H1 (cell line): Measurements from ENCODE around the gene PRSS3. TPM values are rescaled to one million over a fixed set of nuclear protein-coding genes. Genes with fewer than 3 reads are reported as not detected.

Source experiments
- CTCF ChIA-PET: fragments of 300-600 bp; sonication (Branson Sonifier 250); formaldehyde crosslinking; loops from one replicate; lab custom pipeline; 2021; ENCODE audit not compliant: partially characterized antibody; lab: Charles Lee
- POLR2A ChIA-PET: fragments of 300-600 bp; sonication (Branson Sonifier 250); formaldehyde crosslinking; loops from one replicate; lab custom pipeline; 2021; ENCODE audit warnings: inconsistent platforms; ENCODE audit not compliant: partially characterized antibody; lab: Charles Lee
- DNase-seq, 2 experiments: peaks; one replicate each; pipeline versions ENCODE4 v3.0.0 to v3.0.0-alpha.2; 2010 to 2022; ENCODE audit warnings: low spot score in 2 of 2, low read depth in 1 of 2, mixed read lengths in 1 of 2
- FAIRE-seq: peaks from 2 replicates; lab custom pipeline; 2011; peaks lifted over from hg19 to GRCh38; lab: Jason Lieb, UNC
- H2AFZ ChIP-seq: 2 replicates; pipeline ENCODE4 v1.8.1; 2012; ENCODE audit warnings: low read length, inconsistent platforms
- H2AK5ac ChIP-seq: 2 replicates; pipeline ENCODE4 v1.6.1; 2013; ENCODE audit warnings: low read depth, low read length
- H2BK120ac ChIP-seq: replicated peaks from 2 replicates; pipeline ENCODE3; 2013; ENCODE audit warnings: low read depth, low read length, inconsistent platforms
- H2BK12ac ChIP-seq: 2 replicates; pipeline ENCODE4 v1.6.1; 2013; ENCODE audit warnings: low read depth, low read length
- H2BK15ac ChIP-seq: 2 replicates; pipeline ENCODE4 v1.6.1; 2013; ENCODE audit warnings: low read length
- H2BK20ac ChIP-seq: 2 replicates; pipeline ENCODE4 v1.6.1; 2013; ENCODE audit warnings: low read length
- H2BK5ac ChIP-seq: 2 replicates; pipeline ENCODE4 v1.6.1; 2013; ENCODE audit warnings: low read depth, low read length
- H3K14ac ChIP-seq: 2 replicates; pipeline ENCODE4 v1.6.1; 2013; ENCODE audit warnings: inconsistent platforms; ENCODE audit not compliant: insufficient read length
- H3K18ac ChIP-seq: 2 replicates; pipeline ENCODE4 v1.6.1; 2013; ENCODE audit warnings: low read length; ENCODE audit errors: extremely low read depth
- H3K23ac ChIP-seq: 2 replicates; pipeline ENCODE4 v1.6.1; 2013; ENCODE audit warnings: inconsistent platforms; ENCODE audit not compliant: insufficient read length
- H3K23me2 ChIP-seq: 2 replicates; pipeline ENCODE4 v1.6.1; 2013; ENCODE audit warnings: low read depth, low read length
- H3K27ac ChIP-seq: 2 replicates; pipeline ENCODE4 v1.6.1; 2011; ENCODE audit warnings: low read depth, low read length, inconsistent platforms
- H3K27me3 ChIP-seq, 4 experiments: replicated peaks in 1 of 4; 1 replicate in 1 of 4; 2 replicates in 3 of 4; pipeline versions ENCODE4 v1.6.1 to v1.8.1; 2011 to 2013; ENCODE audit warnings: low read length in 3 of 4, mild to moderate bottlenecking in 3 of 4, inconsistent platforms in 2 of 4, mixed read lengths in 2 of 4, moderate library complexity in 1 of 4; ENCODE audit not compliant: control insufficient read depth in 3 of 4, insufficient read depth in 3 of 4; ENCODE audit errors: extremely low read depth in 1 of 4
- H3K36me3 ChIP-seq, 4 experiments: 2 replicates each; pipeline versions ENCODE4 v1.6.1 to v1.8.1; 2011 to 2013; ENCODE audit warnings: mild to moderate bottlenecking in 4 of 4, low read length in 3 of 4, moderate library complexity in 2 of 4, control low read depth in 1 of 4, inconsistent platforms in 1 of 4; ENCODE audit not compliant: insufficient read depth in 4 of 4, control insufficient read depth in 2 of 4
- H3K4ac ChIP-seq: replicated peaks from 2 replicates; pipeline ENCODE3; 2013; ENCODE audit warnings: low read length, low read depth, mixed read lengths, inconsistent platforms; ENCODE audit not compliant: insufficient read length
- H3K4me1 ChIP-seq, 4 experiments: replicated peaks in 1 of 4; 1 replicate in 1 of 4; 2 replicates in 3 of 4; pipeline versions ENCODE4 v1.6.1 to v1.8.1; 2011 to 2013; ENCODE audit warnings: low read length in 3 of 4, inconsistent platforms in 2 of 4, mixed read lengths in 1 of 4; ENCODE audit not compliant: insufficient read depth in 4 of 4, control insufficient read depth in 3 of 4
- H3K4me2 ChIP-seq, 2 experiments: 2 replicates each; pipeline versions ENCODE4 v1.6.1 to v1.8.1; 2011 to 2013; ENCODE audit warnings: low read depth in 2 of 2, low read length in 2 of 2, control low read depth in 1 of 2, inconsistent platforms in 1 of 2, mild to moderate bottlenecking in 1 of 2; ENCODE audit not compliant: insufficient read depth in 1 of 2
- H3K4me3 ChIP-seq, 4 experiments: fragments of 200-600, 300-600 bp in 1 of 4; sonication (generic), shearing (Covaris generic), sonication (Bioruptor Twin) in 1 of 4; 2 replicates each; pipeline versions ENCODE4 v1.5.1 to v1.8.1; 2011 to 2016; ENCODE audit warnings: low read length in 4 of 4, low read depth in 3 of 4, control low read depth in 2 of 4, inconsistent platforms in 2 of 4, mild to moderate bottlenecking in 2 of 4, mixed read lengths in 1 of 4, moderate library complexity in 1 of 4; ENCODE audit not compliant: insufficient read depth in 2 of 4; ENCODE audit errors: extremely low read depth in 1 of 4
- H3K56ac ChIP-seq: replicated peaks from 2 replicates; pipeline ENCODE3; 2013; ENCODE audit warnings: low read depth, mild to moderate bottlenecking, mixed read lengths, low read length, inconsistent platforms; ENCODE audit not compliant: insufficient read length
- H3K79me1 ChIP-seq: 2 replicates; pipeline ENCODE4 v1.6.1; 2013; ENCODE audit warnings: low read depth, low read length, control low read depth
- H3K79me2 ChIP-seq, 2 experiments: 2 replicates each; pipeline versions ENCODE4 v1.6.1 to v1.8.1; 2012 to 2013; ENCODE audit warnings: low read length in 2 of 2, mild to moderate bottlenecking in 2 of 2, inconsistent platforms in 1 of 2; ENCODE audit not compliant: insufficient read depth in 2 of 2, control insufficient read depth in 1 of 2
- H3K9ac ChIP-seq, 4 experiments: replicated peaks in 1 of 4; 1 replicate in 1 of 4; 2 replicates in 3 of 4; pipeline versions ENCODE4 v1.6.1 to v1.8.1; 2011 to 2013; ENCODE audit warnings: low read depth in 3 of 4, low read length in 3 of 4, control low read depth in 2 of 4, mild to moderate bottlenecking in 2 of 4, moderate library complexity in 2 of 4, inconsistent platforms in 1 of 4; ENCODE audit errors: extremely low read depth in 1 of 4
- H3K9me3 ChIP-seq, 2 experiments: 2 replicates each; pipeline versions ENCODE4 v1.6.1 to v1.8.1; 2012 to 2013; ENCODE audit warnings: mild to moderate bottlenecking in 2 of 2, moderate library complexity in 2 of 2, control low read depth in 1 of 2, inconsistent platforms in 1 of 2, low read depth in 1 of 2, low read length in 1 of 2, mixed read lengths in 1 of 2; ENCODE audit not compliant: insufficient read depth in 2 of 2
- H4K20me1 ChIP-seq, 2 experiments: replicated peaks in 1 of 2; 2 replicates each; pipeline versions ENCODE3 to v1.8.1; 2011 to 2013; ENCODE audit warnings: inconsistent platforms in 2 of 2, low read length in 2 of 2, mild to moderate bottlenecking in 1 of 2; ENCODE audit not compliant: insufficient read depth in 2 of 2, control insufficient read depth in 1 of 2
- H4K5ac ChIP-seq: 2 replicates; pipeline ENCODE4 v1.6.1; 2013; ENCODE audit warnings: low read length, low read depth, mixed read lengths, inconsistent platforms; ENCODE audit not compliant: insufficient read length
- H4K8ac ChIP-seq: 2 replicates; pipeline ENCODE4 v1.8.0; 2013; ENCODE audit warnings: mild to moderate bottlenecking, moderate library complexity, low read length, inconsistent platforms; ENCODE audit not compliant: insufficient read depth; ENCODE audit errors: extremely low read depth
- H4K91ac ChIP-seq: replicated peaks from 2 replicates; pipeline ENCODE3; 2013; ENCODE audit warnings: low read length, mixed read lengths, inconsistent platforms; ENCODE audit not compliant: insufficient read length
- ASH2L ChIP-seq: fragments of 200-600, 300-600 bp; sonication (generic); IDR thresholded peaks from one replicate; pipeline ENCODE4 v1.7.1; 2017; ENCODE audit warnings: low read length
- BCL11A ChIP-seq, 2 experiments: IDR thresholded peaks; one replicate each; pipeline ENCODE4 v1.6.1; 2011; ENCODE audit warnings: low read depth in 2 of 2, low read length in 2 of 2, mild to moderate bottlenecking in 2 of 2
- CEBPB ChIP-seq: IDR thresholded peaks from 2 replicates; pipeline ENCODE4 v1.6.1; 2012; ENCODE audit warnings: low read depth, low read length
- JUND ChIP-seq: IDR thresholded peaks from 2 replicates; pipeline ENCODE4 v1.6.1; 2011; ENCODE audit warnings: mild to moderate bottlenecking, improper control_type of control experiment, low read length
- KDM5A ChIP-seq: fragments of 200-600 bp; IDR thresholded peaks from 2 replicates; pipeline ENCODE4 v1.7.1; 2012; ENCODE audit warnings: mild to moderate bottlenecking, low read length, inconsistent platforms, mixed read lengths
- MAFK ChIP-seq: IDR thresholded peaks from 2 replicates; pipeline ENCODE4 v1.6.1; 2012; ENCODE audit warnings: low read depth, mild to moderate bottlenecking, improper control_type of control experiment, low read length
- NANOG ChIP-seq: IDR thresholded peaks from 2 replicates; pipeline ENCODE4 v1.6.1; 2011; ENCODE audit warnings: low read length, low read depth, mild to moderate bottlenecking, inconsistent platforms; ENCODE audit not compliant: insufficient read depth, poor library complexity, severe bottlenecking
- POLR2A ChIP-seq, 2 experiments: IDR thresholded peaks; 1 replicate in 1 of 2; 2 replicates in 1 of 2; pipeline ENCODE4 v1.6.1; 2011; ENCODE audit warnings: low read depth in 2 of 2, low read length in 2 of 2, mild to moderate bottlenecking in 2 of 2; ENCODE audit errors: control extremely low read depth in 1 of 2
- POU5F1 ChIP-seq: IDR thresholded peaks from 2 replicates; pipeline ENCODE4 v1.6.1; 2011; ENCODE audit warnings: low read depth, mild to moderate bottlenecking, low read length, moderate library complexity
- SIN3A ChIP-seq, 2 experiments: IDR thresholded peaks in 1 of 2; conservative IDR thresholded peaks in 1 of 2; 2 replicates each; pipeline ENCODE4 v1.6.1; 2011 to 2012; ENCODE audit warnings: low read length in 2 of 2, improper control_type of control experiment in 1 of 2, low read depth in 1 of 2, mild to moderate bottlenecking in 1 of 2
- SIX5 ChIP-seq: IDR thresholded peaks from 2 replicates; pipeline ENCODE4 v1.6.1; 2011; ENCODE audit warnings: mild to moderate bottlenecking, low read depth, low read length
- SP2 ChIP-seq: IDR thresholded peaks from 2 replicates; pipeline ENCODE4 v1.6.1; 2012; ENCODE audit warnings: mild to moderate bottlenecking, low read length, inconsistent platforms
- SRF ChIP-seq: IDR thresholded peaks from 2 replicates; pipeline ENCODE4 v1.6.1; 2011; ENCODE audit warnings: mild to moderate bottlenecking, low read depth, low read length, moderate library complexity
- TEAD4 ChIP-seq: IDR thresholded peaks from 2 replicates; pipeline ENCODE4 v1.6.1; 2012; ENCODE audit warnings: low read depth, low read length, inconsistent platforms, mixed read lengths
- WGBS, 2 experiments: shearing (Covaris generic) in 1 of 2; methylation state at CpG; one replicate each; pipeline versions ENCODE4 v1.1.6 to v1.1.7; 2013 to 2015; ENCODE audit warnings: low lambda C conversion rate in 2 of 2, mixed read lengths in 2 of 2, inconsistent platforms in 1 of 2, low coverage in 1 of 2, missing lambda C conversion rate in 1 of 2; ENCODE audit not compliant: insufficient replicate concordance in 2 of 2, insufficient coverage in 1 of 2, insufficient read length in 1 of 2; ENCODE audit errors: extremely low coverage in 1 of 2, missing lambda C conversion rate in 1 of 2; 5-methylcytosine and 5-hydroxymethylcytosine counted together
- polyA plus RNA-seq, 7 experiments: library from polyadenylated mRNA; depleted of rRNA in 3 of 7; stranded (reverse) in 5 of 7; unstranded in 2 of 7; fragments of >200 nt in 5 of 7; fragments of 200-250 nt in 2 of 7; gene quantifications; 1 replicate in 5 of 7; 2 replicates in 1 of 7; 4 replicates in 1 of 7; pipeline versions ENCODE4 v1.2.1 to v1.2.3, GENCODE V29; 2011 to 2013; ENCODE audit warnings: missing spikeins in 2 of 7, mixed read lengths in 2 of 7
- total RNA-seq: library from RNA; stranded (reverse); fragmentation: NEBNext Ultra II Directional; extraction: Animal tissue kit (Norgen Biotek cat#: 25700); gene quantifications from 2 replicates; pipeline ENCODE4 v1.2.1, GENCODE V29; 2021
- TF ChIP-seq, protein P1 (sequence below): IDR thresholded peaks from 2 replicates; pipeline ENCODE4 v1.6.1; 2011; ENCODE audit warnings: low read length, improper control_type of control experiment

The PRSS3 gene
- total and polyA plus RNA-seq, 2 of the 8 experiments (the other 6 are each of a cell fraction or from before 2014, with no cell fraction given): 0.12 TPM; not detected in 1

DNA sequence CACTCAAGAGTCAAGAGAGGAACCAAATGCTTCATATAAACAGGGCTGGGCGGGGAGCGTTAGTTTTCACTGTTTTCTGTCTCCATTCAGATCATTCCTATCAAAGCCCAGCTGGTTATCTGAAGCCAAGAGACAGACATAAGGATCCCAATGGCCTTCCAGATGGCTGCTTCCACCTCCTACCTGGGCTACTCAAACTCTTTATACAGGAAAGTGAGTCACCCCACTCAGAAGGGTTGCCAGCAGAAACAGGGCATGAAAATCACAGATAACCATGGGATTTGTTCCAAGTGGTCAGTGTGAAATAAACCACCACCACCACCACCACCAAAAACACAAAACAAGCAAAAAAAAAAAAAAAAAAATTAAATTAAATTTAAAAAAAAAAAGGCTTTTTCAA is 5.5 kb downstream of the PRSS3 start:
- 82% methylated on average over 2 of the region's 2 CpGs; no CpG with 5 or more reads in 1 of the 2 experiments for WGBS, 2 experiments
- no peaks in the 10 kb centered on the region for H3K23me2 ChIP-seq
- no peak overlapping the region for H2BK12ac ChIP-seq
- H2BK15ac ChIP-seq: no peak overlapping the region
- H3K79me2 ChIP-seq: no peaks in the 10 kb centered on the region
- no peaks in the 10 kb centered on the region for H3K79me1 ChIP-seq
- H2AFZ ChIP-seq: no peak overlapping the region
- H4K91ac ChIP-seq: no peak overlapping the region
- H3K14ac ChIP-seq: no peak overlapping the region
- H3K9me3 ChIP-seq: no peaks in the 10 kb centered on the region
- no peak overlapping the region for H3K4ac ChIP-seq
- no peak overlapping the region for H3K18ac ChIP-seq
- no peak for FAIRE-seq
- no peak overlapping the region for H3K4me3 ChIP-seq
- H4K5ac ChIP-seq: no peak overlapping the region
- no peak overlapping the region for H3K23ac ChIP-seq
- H2BK120ac ChIP-seq: no peak overlapping the region
- H2BK5ac ChIP-seq: no peak overlapping the region
- no peak overlapping the region for H3K56ac ChIP-seq
- no peak overlapping the region for H2AK5ac ChIP-seq
- no peaks in the 10 kb centered on the region for H4K20me1 ChIP-seq
- DNase-seq: no peak
- no peak overlapping the region for H2BK20ac ChIP-seq
- CTCF ChIA-PET: interaction anchor here (0.8 to 3.7 kb wide), 3 partner anchors 12 to 15 kb away, joined by 6 to 22 read pairs (median 8); no protein-coding TSS in a partner anchor
- H3K36me3 ChIP-seq: no peaks in the 10 kb centered on the region
- H3K4me2 ChIP-seq: no peak overlapping the region
- H3K4me1 ChIP-seq: peaks cover 2 to 5% (median 2%) of the 10 kb centered on the region in 4 experiments; a peak in 6 of 7 replicates
- H4K8ac ChIP-seq: no peak overlapping the region
- H3K27ac ChIP-seq: no peak overlapping the region
- no peak overlapping the region for H3K9ac ChIP-seq
- H3K27me3 ChIP-seq: no peaks in the 10 kb centered on the region
- POLR2A ChIA-PET: no interaction called here
- no peak for TF ChIP-seq SRF
- no peak for TF ChIP-seq SIN3A (conservative IDR thresholded peaks at IDR 0.05 in 1 of 2, IDR thresholded peaks at IDR 0.05 in 1 of 2; ENCODE audit: low read depth in 1 of 2, low read length in 2 of 2)
- TF ChIP-seq CEBPB: no peak
- TF ChIP-seq POU5F1: no peak
- no peak for TF ChIP-seq MAFK
- TF ChIP-seq SIX5: no peak
- TF ChIP-seq KDM5A: no peak
- no peak for TF ChIP-seq JUND
- TF ChIP-seq, protein P1, sequence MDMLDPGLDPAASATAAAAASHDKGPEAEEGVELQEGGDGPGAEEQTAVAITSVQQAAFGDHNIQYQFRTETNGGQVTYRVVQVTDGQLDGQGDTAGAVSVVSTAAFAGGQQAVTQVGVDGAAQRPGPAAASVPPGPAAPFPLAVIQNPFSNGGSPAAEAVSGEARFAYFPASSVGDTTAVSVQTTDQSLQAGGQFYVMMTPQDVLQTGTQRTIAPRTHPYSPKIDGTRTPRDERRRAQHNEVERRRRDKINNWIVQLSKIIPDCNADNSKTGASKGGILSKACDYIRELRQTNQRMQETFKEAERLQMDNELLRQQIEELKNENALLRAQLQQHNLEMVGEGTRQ: no peak
- no peak for TF ChIP-seq BCL11A (IDR thresholded peaks at IDR 0.05; ENCODE audit: low read depth in 2 of 2, low read length in 2 of 2)
- no peak for TF ChIP-seq TEAD4
- no peak for TF ChIP-seq ASH2L
- no peak for TF ChIP-seq POLR2A (IDR thresholded peaks at IDR 0.05; ENCODE audit: control extremely low read depth in 1 of 2, low read depth in 2 of 2, low read length in 2 of 2)
- TF ChIP-seq NANOG: no peak
- TF ChIP-seq SP2: no peak
